SK-N-SH (cell line): ENCODE results near the gene DNAJA3. TPM values are rescaled to one million over a fixed set of nuclear protein-coding genes. Genes with fewer than 3 reads are reported as not detected.

ENCODE experiments used
- CTCF ChIA-PET: fragments of 300-600, 350-600 bp; formaldehyde crosslinking; extraction: SDS; loops from one replicate; lab custom pipeline; 2021; lab: Yijun Ruan, JAX
- POLR2A ChIA-PET: fragments of 350-600 bp; sonication (Branson Sonifier 250); formaldehyde crosslinking; extraction: SDS; loops from one replicate; lab custom pipeline; 2020; ENCODE audit warnings: antibody characterized with exemption, inconsistent platforms; lab: Yijun Ruan, JAX
- DNase-seq: peaks from one replicate; pipeline ENCODE4 v3.0.0; 2012
- H2AFZ ChIP-seq: fragments of 200-600 bp; sonication (generic); 2 replicates; pipeline ENCODE4 v1.8.1; 2016; ENCODE audit warnings: antibody characterized with exemption, mild to moderate bottlenecking, low read depth
- H3F3A ChIP-seq: fragments of 200-600 bp; sonication (generic); replicated peaks from 2 replicates; pipeline ENCODE3; 2016; ENCODE audit warnings: antibody characterized with exemption, mild to moderate bottlenecking; ENCODE audit not compliant: insufficient read depth
- H3K27ac ChIP-seq, 2 experiments: fragments of 200-500 bp in 1 of 2; fragments of 200-600 bp in 1 of 2; sonication (Bioruptor generic) in 1 of 2; sonication (generic), shearing (Covaris generic) in 1 of 2; 2 replicates each; pipeline versions ENCODE4 v1.5.1 to v1.6.1; 2014 to 2016; ENCODE audit warnings: low read depth in 2 of 2, inconsistent platforms in 1 of 2, low read length in 1 of 2, mild to moderate bottlenecking in 1 of 2, mixed read lengths in 1 of 2
- H3K27me3 ChIP-seq: fragments of 200-600 bp; sonication (generic), shearing (Covaris generic); 2 replicates; pipeline ENCODE4 v1.6.1; 2016; ENCODE audit warnings: mixed run types; ENCODE audit not compliant: insufficient read depth
- H3K36me3 ChIP-seq, 2 experiments: fragments of 200-500 bp in 1 of 2; fragments of 200-600 bp in 1 of 2; sonication (Bioruptor generic) in 1 of 2; sonication (generic) in 1 of 2; replicated peaks in 1 of 2; 2 replicates each; pipeline versions ENCODE3 to v1.5.1; 2014 to 2016; ENCODE audit warnings: low read length in 1 of 2, mild to moderate bottlenecking in 1 of 2; ENCODE audit not compliant: insufficient read depth in 2 of 2, control insufficient read depth in 1 of 2
- H3K4me1 ChIP-seq, 2 experiments: fragments of 200-500 bp in 1 of 2; fragments of 200-600 bp in 1 of 2; sonication (Bioruptor generic) in 1 of 2; sonication (generic), shearing (Covaris generic) in 1 of 2; 2 replicates each; pipeline versions ENCODE4 v1.5.1 to v1.6.1; 2014 to 2016; ENCODE audit warnings: low read depth in 1 of 2, low read length in 1 of 2, mixed run types in 1 of 2; ENCODE audit not compliant: insufficient read depth in 2 of 2, control insufficient read depth in 1 of 2
- H3K4me2 ChIP-seq: fragments of 200-600 bp; sonication (generic), shearing (Covaris generic); 2 replicates; pipeline ENCODE4 v1.6.1; 2017; ENCODE audit warnings: mixed run types
- H3K4me3 ChIP-seq, 2 experiments: fragments of 200-500 bp in 1 of 2; fragments of 200-600 bp in 1 of 2; sonication (Bioruptor generic) in 1 of 2; sonication (generic), shearing (Covaris generic) in 1 of 2; 2 replicates each; pipeline versions ENCODE4 v1.5.1 to v1.8.1; 2014 to 2016; ENCODE audit warnings: low read depth in 2 of 2, inconsistent platforms in 1 of 2, low read length in 1 of 2, mild to moderate bottlenecking in 1 of 2, mixed read lengths in 1 of 2, moderate library complexity in 1 of 2
- H3K79me2 ChIP-seq: fragments of 200-600 bp; sonication (generic); 2 replicates; pipeline ENCODE4 v1.8.1; 2017; ENCODE audit warnings: mild to moderate bottlenecking; ENCODE audit not compliant: insufficient read depth
- H3K9ac ChIP-seq: fragments of 200-600 bp; sonication (generic); 2 replicates; pipeline ENCODE4 v1.6.1; 2017; ENCODE audit warnings: mixed run types
- H3K9me2 ChIP-seq: fragments of 200-600 bp; sonication (generic); 2 replicates; pipeline ENCODE4 v1.6.1; 2017; ENCODE audit warnings: mixed run types
- H3K9me3 ChIP-seq: fragments of 200-600 bp; sonication (generic); 2 replicates; pipeline ENCODE4 v1.6.1; 2017; ENCODE audit warnings: mixed run types, mild to moderate bottlenecking, moderate library complexity
- H4K20me1 ChIP-seq: fragments of 200-600 bp; sonication (generic); 2 replicates; pipeline ENCODE4 v1.6.1; 2017; ENCODE audit warnings: mild to moderate bottlenecking, mixed run types; ENCODE audit not compliant: insufficient read depth
- EP300 ChIP-seq, 2 experiments: IDR thresholded peaks; 2 replicates each; pipeline versions ENCODE4 v1.4.0 to v1.6.1; 2012; ENCODE audit warnings: borderline replicate concordance in 1 of 2, low read depth in 1 of 2, low read length in 1 of 2
- EZH2phosphoT487 ChIP-seq: fragments of 200-600 bp; sonication (generic); IDR thresholded peaks from 2 replicates; pipeline ENCODE4 v1.6.1; 2017; ENCODE audit warnings: low read depth, mixed run types, mild to moderate bottlenecking, antibody characterized with exemption, moderate library complexity, borderline replicate concordance
- FOSL2 ChIP-seq: IDR thresholded peaks from 2 replicates; pipeline ENCODE4 v1.4.0; 2012; ENCODE audit warnings: low read depth, mild to moderate bottlenecking, moderate library complexity, borderline replicate concordance
- FOXJ3 ChIP-seq: sonication (generic); formaldehyde crosslinking; IDR thresholded peaks from 2 replicates; pipeline ENCODE4 v1.5.1; 2020; ENCODE audit warnings: mild to moderate bottlenecking, missing genetic modification reagents
- IRF3 ChIP-seq: fragments of 150-350 bp; IDR thresholded peaks from 2 replicates; pipeline ENCODE4 v1.6.1; 2016; ENCODE audit warnings: mild to moderate bottlenecking, low read depth, low read length
- JUND ChIP-seq: IDR thresholded peaks from 2 replicates; pipeline ENCODE4 v1.4.0; 2012
- MEF2A ChIP-seq: IDR thresholded peaks from 2 replicates; pipeline ENCODE4 v1.4.0; 2012; ENCODE audit warnings: low read depth, borderline replicate concordance
- MXI1 ChIP-seq: IDR thresholded peaks from 2 replicates; pipeline ENCODE4 v1.6.1; 2012; ENCODE audit warnings: mild to moderate bottlenecking, low read depth, low read length, improper control_type of control experiment
- NFIC ChIP-seq: IDR thresholded peaks from 2 replicates; pipeline ENCODE4 v1.4.0; 2012; ENCODE audit warnings: borderline replicate concordance
- PBX3 ChIP-seq: IDR thresholded peaks from 2 replicates; pipeline ENCODE4; 2012
- POLR2AphosphoS5 ChIP-seq: IDR thresholded peaks from 2 replicates; pipeline ENCODE4 v1.6.1; 2012; ENCODE audit warnings: low read depth, low read length
- RCOR1 ChIP-seq: fragments of 150-350 bp; IDR thresholded peaks from 2 replicates; pipeline ENCODE4 v1.6.1; 2017; ENCODE audit warnings: antibody characterized with exemption, low read length
- TAF1 ChIP-seq: IDR thresholded peaks from 2 replicates; pipeline ENCODE4 v1.6.1; 2012; ENCODE audit warnings: low read depth, mild to moderate bottlenecking, low read length, moderate library complexity, borderline replicate concordance
- TEAD4 ChIP-seq: IDR thresholded peaks from 2 replicates; pipeline ENCODE4 v1.4.0; 2012; ENCODE audit warnings: mild to moderate bottlenecking, borderline replicate concordance; ENCODE audit not compliant: insufficient read depth
- YY1 ChIP-seq: IDR thresholded peaks from 2 replicates; pipeline ENCODE4 v1.4.0; 2012; ENCODE audit warnings: low read depth, mild to moderate bottlenecking
- WGBS: methylation state at CpG from one replicate; pipeline ENCODE4 v1.1.6; 2017; ENCODE audit warnings: low lambda C conversion rate; 5-methylcytosine and 5-hydroxymethylcytosine counted together
- polyA plus RNA-seq, 3 experiments: library from polyadenylated mRNA; depleted of rRNA; stranded (reverse); fragments of >200 nt; gene quantifications; 2 replicates each; pipeline ENCODE4 v1.2.3, GENCODE V29; 2012
- TF ChIP-seq, protein P1 (sequence below): fragments of 150-350 bp; IDR thresholded peaks from 2 replicates; pipeline ENCODE4 v1.6.1; 2017; ENCODE audit warnings: antibody characterized with exemption, low read length, low read depth, borderline replicate concordance
- TF ChIP-seq, protein P2 (sequence below): IDR thresholded peaks from 2 replicates; pipeline ENCODE4 v1.6.1; 2012; ENCODE audit warnings: mild to moderate bottlenecking, low read depth, low read length, moderate library complexity

DNAJA3 gene
- polyA plus RNA-seq, 1 of the 3 experiments (the other 2 are of a cell fraction): 52.6 TPM

GRCh38 chr16:4481526-4481925, 55.9 kb downstream of the DNAJA3 start:
- peaks cover 7 to 12% of the 10 kb centered on the region in 2 experiments for H3K36me3 ChIP-seq
- H3K27ac ChIP-seq: no peak overlapping the region
- H3K9me2 ChIP-seq: no peaks in the 10 kb centered on the region
- no peak for TF ChIP-seq EZH2phosphoT487
- no peak for TF ChIP-seq JUND
- no peak for TF ChIP-seq POLR2AphosphoS5
- TF ChIP-seq NFIC: no peak
- no peak for TF ChIP-seq PBX3
- TF ChIP-seq, protein P1, sequence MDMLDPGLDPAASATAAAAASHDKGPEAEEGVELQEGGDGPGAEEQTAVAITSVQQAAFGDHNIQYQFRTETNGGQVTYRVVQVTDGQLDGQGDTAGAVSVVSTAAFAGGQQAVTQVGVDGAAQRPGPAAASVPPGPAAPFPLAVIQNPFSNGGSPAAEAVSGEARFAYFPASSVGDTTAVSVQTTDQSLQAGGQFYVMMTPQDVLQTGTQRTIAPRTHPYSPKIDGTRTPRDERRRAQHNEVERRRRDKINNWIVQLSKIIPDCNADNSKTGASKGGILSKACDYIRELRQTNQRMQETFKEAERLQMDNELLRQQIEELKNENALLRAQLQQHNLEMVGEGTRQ: no peak
- TF ChIP-seq YY1: no peak
- no peak for TF ChIP-seq TAF1
- no peak for TF ChIP-seq IRF3
- no peak for TF ChIP-seq EP300 (IDR thresholded peaks at IDR 0.05; ENCODE audit: borderline replicate concordance in 1 of 2, low read depth in 1 of 2, low read length in 1 of 2)
- H3K79me2 ChIP-seq: peaks cover 94% of the 10 kb centered on the region
- no peak overlapping the region for H3K9ac ChIP-seq
- ChIA-PET CTCF (interaction anchor here (1.6 kb wide), 1 partner anchor 37 kb away, joined by 5 read pairs; no protein-coding TSS in a partner anchor), POLR2A (no interaction called here)
- 87% methylated on average over 2 of the region's 2 CpGs for WGBS
- H3K4me3 ChIP-seq: no peak overlapping the region
- no peak for DNase-seq
- H2AFZ ChIP-seq: no peak overlapping the region
- H3K4me1 ChIP-seq: no peaks in the 10 kb centered on the region; a peak in 2 of 4 replicates
- H3F3A ChIP-seq: peaks cover 11% of the 10 kb centered on the region
- H3K9me3 ChIP-seq: no peaks in the 10 kb centered on the region
- H3K27me3 ChIP-seq: no peaks in the 10 kb centered on the region
- H3K4me2 ChIP-seq: no peak overlapping the region
- H4K20me1 ChIP-seq: no peaks in the 10 kb centered on the region; the same call in 1 of the 2 replicates

DNA sequence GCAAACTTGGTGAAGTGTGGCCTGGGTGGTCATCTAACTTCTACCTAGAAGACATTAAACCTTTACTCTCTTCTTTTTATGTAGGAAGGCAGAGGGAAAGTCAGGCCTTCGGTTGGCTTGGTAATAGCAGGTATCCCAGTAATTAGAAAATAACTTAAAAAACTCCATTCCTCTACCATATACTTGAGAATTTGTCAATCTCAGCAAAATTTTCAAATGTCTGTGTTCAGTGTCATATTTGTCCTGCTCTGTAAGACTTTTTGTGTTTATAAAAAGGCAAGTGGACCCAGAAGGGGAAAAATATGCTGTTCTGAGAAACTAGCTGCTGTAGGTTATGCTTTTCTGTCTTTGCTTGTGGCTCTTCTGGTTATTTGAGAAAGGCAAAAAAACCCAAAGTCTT, 56.3 kb downstream of the DNAJA3 start:
- no peak overlapping the region for H3K27ac ChIP-seq
- ChIA-PET POLR2A (no interaction called here), CTCF (interaction anchor here (1.6 kb wide), 1 partner anchor 36 kb away, joined by 5 read pairs; no protein-coding TSS in a partner anchor)
- no peaks in the 10 kb centered on the region for H3K9me2 ChIP-seq
- no peaks in the 10 kb centered on the region; the same call in 1 of the 2 replicates for H4K20me1 ChIP-seq
- 100% methylated on average over 1 of the region's 1 CpG for WGBS
- no peak overlapping the region for H3K9ac ChIP-seq
- DNase-seq: no peak
- peaks cover 7 to 12% of the 10 kb centered on the region in 2 experiments for H3K36me3 ChIP-seq
- no peak overlapping the region for H2AFZ ChIP-seq
- no peaks in the 10 kb centered on the region; a peak in 2 of 4 replicates for H3K4me1 ChIP-seq
- H3K4me2 ChIP-seq: no peak overlapping the region
- H3K27me3 ChIP-seq: no peaks in the 10 kb centered on the region
- peaks cover 15% of the 10 kb centered on the region for H3F3A ChIP-seq
- H3K9me3 ChIP-seq: no peaks in the 10 kb centered on the region
- H3K79me2 ChIP-seq: peaks cover 93% of the 10 kb centered on the region
- H3K4me3 ChIP-seq: no peak overlapping the region
- TF ChIP-seq, protein P1: no peak
- TF ChIP-seq MEF2A: no peak
- TF ChIP-seq TEAD4: no peak
- TF ChIP-seq, protein P2, sequence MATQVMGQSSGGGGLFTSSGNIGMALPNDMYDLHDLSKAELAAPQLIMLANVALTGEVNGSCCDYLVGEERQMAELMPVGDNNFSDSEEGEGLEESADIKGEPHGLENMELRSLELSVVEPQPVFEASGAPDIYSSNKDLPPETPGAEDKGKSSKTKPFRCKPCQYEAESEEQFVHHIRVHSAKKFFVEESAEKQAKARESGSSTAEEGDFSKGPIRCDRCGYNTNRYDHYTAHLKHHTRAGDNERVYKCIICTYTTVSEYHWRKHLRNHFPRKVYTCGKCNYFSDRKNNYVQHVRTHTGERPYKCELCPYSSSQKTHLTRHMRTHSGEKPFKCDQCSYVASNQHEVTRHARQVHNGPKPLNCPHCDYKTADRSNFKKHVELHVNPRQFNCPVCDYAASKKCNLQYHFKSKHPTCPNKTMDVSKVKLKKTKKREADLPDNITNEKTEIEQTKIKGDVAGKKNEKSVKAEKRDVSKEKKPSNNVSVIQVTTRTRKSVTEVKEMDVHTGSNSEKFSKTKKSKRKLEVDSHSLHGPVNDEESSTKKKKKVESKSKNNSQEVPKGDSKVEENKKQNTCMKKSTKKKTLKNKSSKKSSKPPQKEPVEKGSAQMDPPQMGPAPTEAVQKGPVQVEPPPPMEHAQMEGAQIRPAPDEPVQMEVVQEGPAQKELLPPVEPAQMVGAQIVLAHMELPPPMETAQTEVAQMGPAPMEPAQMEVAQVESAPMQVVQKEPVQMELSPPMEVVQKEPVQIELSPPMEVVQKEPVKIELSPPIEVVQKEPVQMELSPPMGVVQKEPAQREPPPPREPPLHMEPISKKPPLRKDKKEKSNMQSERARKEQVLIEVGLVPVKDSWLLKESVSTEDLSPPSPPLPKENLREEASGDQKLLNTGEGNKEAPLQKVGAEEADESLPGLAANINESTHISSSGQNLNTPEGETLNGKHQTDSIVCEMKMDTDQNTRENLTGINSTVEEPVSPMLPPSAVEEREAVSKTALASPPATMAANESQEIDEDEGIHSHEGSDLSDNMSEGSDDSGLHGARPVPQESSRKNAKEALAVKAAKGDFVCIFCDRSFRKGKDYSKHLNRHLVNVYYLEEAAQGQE: no peak
- TF ChIP-seq FOSL2: no peak
- no peak for TF ChIP-seq FOXJ3
- no peak for TF ChIP-seq RCOR1
- TF ChIP-seq MXI1: no peak
